Hematopoietic multipotent progenitor cell treated with erythropoietin and hydrocortisone succinate and interleukin-3 and kit ligand, for 15 days (in vitro differentiated cells): ENCODE measurements around the gene RTRAF.

ENCODE experiments used
- DNase-seq: peaks from one replicate; pipeline ENCODE4 v3.0.0-alpha.2; 2015; ENCODE audit warnings: low spot score

The RTRAF gene

GRCh38 chr14:51989293-51990234 lies at the start of gene RTRAF:
Gene RTRAF (plus strand): TSS chr14:51989546. CDS start chr14:51989640, 94 bp downstream.
- peak; percentile 91 for DNase-seq

- no peak for DNase-seq
These were observed 49.5 kb upstream of the RTRAF start for GRCh38 chr14:51939755-51940301.

GRCh38 chr14:51942971-51943370 lies 46.4 kb upstream of the RTRAF start:
- no peak for DNase-seq

- DNase-seq: no peak
These were observed 39.3 kb upstream of the RTRAF start for GRCh38 chr14:51950007-51950406.

- DNase-seq: no peak
These were observed 37.7 kb upstream of the RTRAF start for GRCh38 chr14:51951656-51952055.

- DNase-seq: no peak
These were observed 35.3 kb upstream of the RTRAF start for GRCh38 chr14:51954031-51954430.

GRCh38 chr14:51954657-51955056 lies 34.7 kb upstream of the RTRAF start:
- DNase-seq: no peak

- no peak for DNase-seq
These were observed 31.4 kb upstream of the RTRAF start for GRCh38 chr14:51957950-51958349.

GRCh38 chr14:51959928-51960327 lies 29.4 kb upstream of the RTRAF start:
- no peak for DNase-seq

GRCh38 chr14:51960866-51961265 lies 28.5 kb upstream of the RTRAF start:
- DNase-seq: no peak

- DNase-seq: no peak
These were observed 26.6 kb upstream of the RTRAF start for GRCh38 chr14:51962711-51963110.

GRCh38 chr14:51963286-51963685 lies 26.1 kb upstream of the RTRAF start:
- no peak for DNase-seq

- DNase-seq: no peak
These were observed 21.8 kb upstream of the RTRAF start for GRCh38 chr14:51967521-51967920.

GRCh38 chr14:51969852-51970540 lies 19.4 kb upstream of the RTRAF start:
- DNase-seq: no peak

GRCh38 chr14:51972566-51972965 lies 16.8 kb upstream of the RTRAF start:
- DNase-seq: no peak

GRCh38 chr14:51977075-51977474 lies 12.3 kb upstream of the RTRAF start:
- DNase-seq: no peak

GRCh38 chr14:51978681-51979085 lies 10.7 kb upstream of the RTRAF start:
- peak; percentile 6 for DNase-seq

GRCh38 chr14:51979088-51979709 lies 10.1 kb upstream of the RTRAF start:
- DNase-seq: peak; percentile 84

- DNase-seq: no peak
These were observed 8.0 kb upstream of the RTRAF start for GRCh38 chr14:51981218-51981854.

GRCh38 chr14:51988221-51988620 lies 1.1 kb upstream of the RTRAF start:
- DNase-seq: peak; percentile 25

GRCh38 chr14:51990488-51990887 lies 1.1 kb downstream of the RTRAF start:
- DNase-seq: no peak
